OCI-LY3 (cell line): Measurements from ENCODE around the gene ATP8B1.

ENCODE experiments used
- H2AFZ ChIP-seq: fragments of 200-600, 300-600 bp; shearing (Covaris generic); 2 replicates; pipeline ENCODE4 v1.6.0; 2014; ENCODE audit warnings: antibody characterized with exemption, low read depth, low read length
- H3K27ac ChIP-seq: fragments of 200-600, 300-600 bp; sonication (generic); 2 replicates; pipeline ENCODE4 v1.5.1; 2014; ENCODE audit warnings: mild to moderate bottlenecking, low read length, moderate library complexity, mixed read lengths
- H3K27me3 ChIP-seq: fragments of 200-600, 300-600 bp; sonication (generic); 2 replicates; pipeline ENCODE4 v1.6.1; 2014; ENCODE audit warnings: low read depth, low read length, mixed read lengths
- H3K36me3 ChIP-seq: fragments of 200-600, 300-600 bp; sonication (generic); replicated peaks from 2 replicates; pipeline ENCODE3; 2014; ENCODE audit warnings: low read depth, low read length, mixed read lengths
- H3K4me1 ChIP-seq: fragments of 300-600, 200-600 bp; sonication (generic); 2 replicates; pipeline ENCODE4 v1.6.1; 2014; ENCODE audit warnings: low read length, mixed read lengths
- H3K4me2 ChIP-seq: fragments of 200-600, 300-600 bp; sonication (generic); 2 replicates; pipeline ENCODE4 v1.6.1; 2014; ENCODE audit warnings: low read length, mixed read lengths
- H3K4me3 ChIP-seq: fragments of 300-600, 200-600 bp; sonication (generic); 2 replicates; pipeline ENCODE4 v1.5.1; 2014; ENCODE audit warnings: antibody characterized with exemption, mild to moderate bottlenecking, low read length, moderate library complexity
- H3K79me2 ChIP-seq: fragments of 300-600, 200-600 bp; shearing (Covaris generic); 2 replicates; pipeline ENCODE4 v1.6.1; 2014; ENCODE audit warnings: mild to moderate bottlenecking, low read length, mixed read lengths
- H3K9ac ChIP-seq: fragments of 300-600, 200-600 bp; shearing (Covaris generic); 2 replicates; pipeline ENCODE4 v1.6.0; 2014; ENCODE audit warnings: mild to moderate bottlenecking, low read length, moderate library complexity
- H3K9me3 ChIP-seq: fragments of 200-600, 300-600 bp; shearing (Covaris generic); 2 replicates; pipeline ENCODE4 v1.6.1; 2014; ENCODE audit warnings: low read length, mixed read lengths; ENCODE audit not compliant: insufficient read depth
- H4K20me1 ChIP-seq: fragments of 200-600, 300-600 bp; sonication (generic); 2 replicates; pipeline ENCODE4 v1.6.1; 2016; ENCODE audit warnings: low read length, mixed read lengths; ENCODE audit not compliant: insufficient read depth
- EZH2phosphoT487 ChIP-seq: fragments of 200-600 bp; shearing (Covaris generic); IDR thresholded peaks from 2 replicates; pipeline ENCODE4 v1.6.1; 2018; ENCODE audit warnings: antibody characterized with exemption, mixed run types, low read depth
- TF ChIP-seq, protein P1 (sequence below): fragments of 200-600, 300-600 bp; sonication (generic); IDR thresholded peaks from 2 replicates; pipeline ENCODE4 v1.5.1; 2014; ENCODE audit warnings: antibody characterized with exemption, low read length, low read depth

The ATP8B1 gene

GRCh38 chr18:57764087-57764486 is 39.0 kb downstream of the ATP8B1 start:
- Histone ChIP-seq H3K27me3 (0 out of 2 replicates have a peak, but pooled peaks cover 8% of the 10 kb centered on the region), H3K27ac (no peak overlapping the region), H3K4me1 (no peaks in the 10 kb centered on the region), H3K9ac (no peak overlapping the region), H3K9me3 (no peaks in the 10 kb centered on the region), H3K4me3 (no peak overlapping the region), H3K36me3 (no peaks in the 10 kb centered on the region), H3K79me2 (no peaks in the 10 kb centered on the region), H3K4me2 (no peak overlapping the region), H4K20me1 (no peaks in the 10 kb centered on the region), H2AFZ (no peak overlapping the region)
- TF ChIP-seq, protein P1, sequence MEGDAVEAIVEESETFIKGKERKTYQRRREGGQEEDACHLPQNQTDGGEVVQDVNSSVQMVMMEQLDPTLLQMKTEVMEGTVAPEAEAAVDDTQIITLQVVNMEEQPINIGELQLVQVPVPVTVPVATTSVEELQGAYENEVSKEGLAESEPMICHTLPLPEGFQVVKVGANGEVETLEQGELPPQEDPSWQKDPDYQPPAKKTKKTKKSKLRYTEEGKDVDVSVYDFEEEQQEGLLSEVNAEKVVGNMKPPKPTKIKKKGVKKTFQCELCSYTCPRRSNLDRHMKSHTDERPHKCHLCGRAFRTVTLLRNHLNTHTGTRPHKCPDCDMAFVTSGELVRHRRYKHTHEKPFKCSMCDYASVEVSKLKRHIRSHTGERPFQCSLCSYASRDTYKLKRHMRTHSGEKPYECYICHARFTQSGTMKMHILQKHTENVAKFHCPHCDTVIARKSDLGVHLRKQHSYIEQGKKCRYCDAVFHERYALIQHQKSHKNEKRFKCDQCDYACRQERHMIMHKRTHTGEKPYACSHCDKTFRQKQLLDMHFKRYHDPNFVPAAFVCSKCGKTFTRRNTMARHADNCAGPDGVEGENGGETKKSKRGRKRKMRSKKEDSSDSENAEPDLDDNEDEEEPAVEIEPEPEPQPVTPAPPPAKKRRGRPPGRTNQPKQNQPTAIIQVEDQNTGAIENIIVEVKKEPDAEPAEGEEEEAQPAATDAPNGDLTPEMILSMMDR = no peak
- TF ChIP-seq EZH2phosphoT487 = no peak

DNA sequence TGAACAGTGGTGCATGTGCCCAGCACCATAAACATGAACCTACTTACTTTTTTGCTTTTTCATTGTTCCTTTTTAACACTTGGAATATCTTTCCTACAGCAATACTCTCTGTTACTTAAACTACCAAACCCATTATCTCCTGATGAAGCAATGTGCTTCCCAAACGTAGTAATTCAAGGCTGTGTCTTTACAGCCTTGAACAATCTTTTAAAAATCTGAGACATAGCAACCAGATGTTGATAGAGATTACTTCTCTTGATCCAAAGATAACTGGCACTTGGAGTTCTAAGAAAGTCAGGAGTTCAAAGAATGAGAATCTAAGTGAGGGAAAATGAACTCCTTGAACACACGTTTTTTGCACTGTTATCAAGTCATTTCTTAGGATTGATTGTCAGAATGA is 40.4 kb downstream of the ATP8B1 start:
- H3K9me3 ChIP-seq = no peaks in the 10 kb centered on the region
- no peak overlapping the region for H2AFZ ChIP-seq
- H3K27me3 ChIP-seq = 0 out of 2 replicates have a peak, but pooled peaks cover 8% of the 10 kb centered on the region
- no peaks in the 10 kb centered on the region for H4K20me1 ChIP-seq
- no peaks in the 10 kb centered on the region for H3K4me1 ChIP-seq
- no peaks in the 10 kb centered on the region for H3K36me3 ChIP-seq
- H3K9ac ChIP-seq = no peak overlapping the region
- H3K27ac ChIP-seq = no peak overlapping the region
- H3K4me3 ChIP-seq = no peak overlapping the region
- H3K4me2 ChIP-seq = no peak overlapping the region
- H3K79me2 ChIP-seq = no peaks in the 10 kb centered on the region
- TF ChIP-seq, protein P1 = no peak
- no peak for TF ChIP-seq EZH2phosphoT487

- no peak overlapping the region for H3K9ac ChIP-seq
- H3K79me2 ChIP-seq = no peaks in the 10 kb centered on the region
- no peak overlapping the region for H3K4me2 ChIP-seq
- H3K9me3 ChIP-seq = no peaks in the 10 kb centered on the region
- H3K4me1 ChIP-seq = peaks cover 9% of the 10 kb centered on the region
- H3K27me3 ChIP-seq = no peaks in the 10 kb centered on the region
- TF ChIP-seq EZH2phosphoT487 = no peak
- TF ChIP-seq, protein P1 = no peak
- no peaks in the 10 kb centered on the region for H4K20me1 ChIP-seq
- no peak overlapping the region for H3K27ac ChIP-seq
- no peak overlapping the region for H2AFZ ChIP-seq
- H3K4me3 ChIP-seq = no peak overlapping the region
- no peaks in the 10 kb centered on the region for H3K36me3 ChIP-seq
Observed at GRCh38 chr18:57759650-57760049, 43.5 kb downstream of the ATP8B1 start.

DNA sequence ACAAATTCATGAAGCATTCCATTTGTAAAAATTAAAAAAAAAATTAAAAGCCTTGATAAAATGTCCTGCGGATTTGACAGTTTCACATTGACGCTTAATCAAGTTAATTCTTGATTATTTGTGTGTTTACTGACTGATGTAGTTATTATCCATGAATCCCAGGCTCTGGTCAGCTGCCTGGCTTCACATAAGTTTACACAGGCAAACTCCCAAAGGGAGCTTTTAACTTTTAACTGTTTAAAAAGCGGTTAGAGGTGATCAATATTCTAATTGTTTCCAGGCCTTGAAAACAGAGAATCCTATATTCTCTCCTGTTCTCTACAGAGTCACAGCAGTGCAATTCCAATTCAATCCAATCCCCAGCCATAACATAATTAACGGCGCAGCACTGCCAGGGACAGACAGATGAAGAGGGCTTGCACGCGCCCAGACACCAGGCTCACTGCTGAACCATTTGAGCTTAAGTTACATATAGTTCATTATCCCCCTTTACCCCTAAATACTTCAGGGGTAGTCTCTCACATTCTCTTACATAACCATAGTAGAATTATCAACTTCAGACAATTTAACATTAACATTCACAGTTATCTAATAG is 47.5 kb downstream of the ATP8B1 start:
- no peak overlapping the region for H3K4me2 ChIP-seq
- H3K27ac ChIP-seq = no peak overlapping the region
- peaks cover 39% of the 10 kb centered on the region for H3K4me1 ChIP-seq
- H3K9me3 ChIP-seq = no peaks in the 10 kb centered on the region
- H4K20me1 ChIP-seq = no peaks in the 10 kb centered on the region
- TF ChIP-seq, protein P1 = no peak
- TF ChIP-seq EZH2phosphoT487 = no peak
- H3K79me2 ChIP-seq = no peaks in the 10 kb centered on the region
- no peak overlapping the region for H3K4me3 ChIP-seq
- H3K9ac ChIP-seq = no peak overlapping the region
- no peaks in the 10 kb centered on the region for H3K36me3 ChIP-seq
- no peaks in the 10 kb centered on the region for H3K27me3 ChIP-seq
- no peak overlapping the region for H2AFZ ChIP-seq
